Mucosa of rectum (tissue), 2 donors: ENCODE data around the gene AFG1L.
A peak's percentile ranks its signal among the peaks of the same experiment; 100 is the strongest.
"Not testable (repeated sequence)": the region's sequence is repeated elsewhere in the genome, so short reads cannot be mapped to it uniquely, and the experiment has no call there.

Source experiments
- H3K27ac ChIP-seq, 2 donors: one replicate each; pipeline ENCODE4 v1.7.0; 2013; ENCODE audit warnings: inconsistent platforms in 2 of 2, low read depth in 2 of 2, low read length in 2 of 2
- H3K27me3 ChIP-seq, 2 donors: one replicate each; pipeline ENCODE4 v1.7.0; 2013; ENCODE audit warnings: low read length in 2 of 2; ENCODE audit not compliant: control insufficient read depth in 2 of 2, insufficient read depth in 2 of 2
- H3K36me3 ChIP-seq, 2 donors: one replicate each; pipeline ENCODE4 v1.7.0; 2013; ENCODE audit warnings: low read length in 2 of 2; ENCODE audit not compliant: control insufficient read depth in 2 of 2, insufficient read depth in 2 of 2
- H3K4me1 ChIP-seq, 2 donors: one replicate each; pipeline ENCODE4 v1.7.0; 2013; ENCODE audit warnings: low read length in 2 of 2, mild to moderate bottlenecking in 1 of 2; ENCODE audit not compliant: control insufficient read depth in 2 of 2, insufficient read depth in 2 of 2
- H3K4me3 ChIP-seq, 2 donors: one replicate each; pipeline ENCODE4 v1.7.0; 2013; ENCODE audit warnings: low read length in 2 of 2
- H3K9ac ChIP-seq, 2 donors: one replicate each; pipeline ENCODE4 v1.7.0; 2013; ENCODE audit warnings: low read length in 2 of 2, low read depth in 1 of 2, mild to moderate bottlenecking in 1 of 2
- H3K9me3 ChIP-seq, 2 donors: one replicate each; pipeline ENCODE4 v1.7.0; 2013; ENCODE audit warnings: low read length in 2 of 2; ENCODE audit not compliant: control insufficient read depth in 2 of 2
- donor health status: healthy.
- donor health status: Normal muscosa, but diverticular disease.

AFG1L gene

GRCh38 chr6:108559097-108559883 is 264.4 kb downstream of the AFG1L start:
- H3K27ac ChIP-seq: peak overlapping the region; percentile 100
- H3K9ac ChIP-seq: peak overlapping the region; percentile 91 to 98
- H3K27me3 ChIP-seq: no peaks in the 10 kb centered on the region
- H3K9me3 ChIP-seq: no peaks in the 10 kb centered on the region
- peak overlapping the region; percentile 83 to 92 for H3K4me3 ChIP-seq
- no peaks in the 10 kb centered on the region for H3K36me3 ChIP-seq
- peaks cover 23 to 29% of the 10 kb centered on the region in 2 donors for H3K4me1 ChIP-seq

GRCh38 chr6:108559884-108560462 is 265.1 kb downstream of the AFG1L start:
- Histone ChIP-seq H3K27ac (peak overlapping the region; percentile 100), H3K36me3 (no peaks in the 10 kb centered on the region), H3K4me3 (peak overlapping the region; percentile 83 to 92), H3K4me1 (peaks cover 27 to 36% of the 10 kb centered on the region in 2 donors), H3K9me3 (no peaks in the 10 kb centered on the region), H3K27me3 (no peaks in the 10 kb centered on the region), H3K9ac (peak overlapping the region; percentile 91 to 98)

- H3K4me1 ChIP-seq: peaks cover 31 to 43% of the 10 kb centered on the region in 2 donors
- H3K36me3 ChIP-seq: no peaks in the 10 kb centered on the region
- H3K4me3 ChIP-seq: peak within 1 kb of the TSS; percentile 83 to 92
- H3K27ac ChIP-seq: peak within 1 kb of the TSS; percentile 100
- peak within 1 kb of the TSS; percentile 91 to 98 for H3K9ac ChIP-seq
- no peaks in the 10 kb centered on the region for H3K27me3 ChIP-seq
- H3K9me3 ChIP-seq: no peaks in the 10 kb centered on the region
Measured at GRCh38 chr6:108560463-108561308, 265.8 kb downstream of the AFG1L start, which contains the start of gene FOXO3. Gene FOXO3, plus strand, starts transcription at chr6:108560917. Its CDS starts 292 bp downstream, at chr6:108561209.

- Histone ChIP-seq H3K4me1 (peaks cover 35 to 47% of the 10 kb centered on the region in 2 donors), H3K4me3 (peak overlapping the region; percentile 77 to 88), H3K27ac (peak overlapping the region; percentile 100), H3K9ac (peak overlapping the region in 1 of 2 donors; percentile 85)
- not testable (repeated sequence) for H3K9me3 ChIP-seq, H3K27me3 ChIP-seq, H3K36me3 ChIP-seq
Measured at GRCh38 chr6:108561309-108561647, 266.4 kb downstream of the AFG1L start.

GRCh38 chr6:108561742-108562502 is 267.1 kb downstream of the AFG1L start:
- peak overlapping the region; percentile 100 for H3K27ac ChIP-seq
- peaks cover 4% of the 10 kb centered on the region in 2 donors for H3K36me3 ChIP-seq
- H3K9me3 ChIP-seq: no peaks in the 10 kb centered on the region
- H3K4me1 ChIP-seq: peaks cover 38 to 52% of the 10 kb centered on the region in 2 donors
- H3K27me3 ChIP-seq: no peaks in the 10 kb centered on the region
- peak overlapping the region; percentile 74 to 85 for H3K9ac ChIP-seq
- peak overlapping the region; percentile 77 to 88 for H3K4me3 ChIP-seq

GRCh38 chr6:108562503-108562993 is 267.7 kb downstream of the AFG1L start:
- Histone ChIP-seq H3K4me3 (peak overlapping the region; percentile 77 to 88), H3K27ac (peak overlapping the region; percentile 100), H3K36me3 (peaks cover 9 to 10% of the 10 kb centered on the region in 2 donors), H3K27me3 (no peaks in the 10 kb centered on the region), H3K9ac (peak overlapping the region; percentile 74 to 85), H3K4me1 (peaks cover 34 to 49% of the 10 kb centered on the region in 2 donors), H3K9me3 (no peaks in the 10 kb centered on the region)

GRCh38 chr6:108563292-108563691 is 268.4 kb downstream of the AFG1L start:
- Histone ChIP-seq H3K36me3 (peaks cover 10 to 11% of the 10 kb centered on the region in 2 donors), H3K27ac (peak overlapping the region in 1 of 2 donors; percentile 100), H3K4me3 (peak overlapping the region; percentile 77 to 88), H3K4me1 (peaks cover 34 to 49% of the 10 kb centered on the region in 2 donors), H3K27me3 (no peaks in the 10 kb centered on the region), H3K9me3 (no peaks in the 10 kb centered on the region), H3K9ac (peak overlapping the region in 1 of 2 donors; percentile 85)

GRCh38 chr6:108564178-108564577 is 269.3 kb downstream of the AFG1L start:
- Histone ChIP-seq H3K4me3 (peak overlapping the region; percentile 28 to 37), H3K9me3 (no peaks in the 10 kb centered on the region), H3K9ac (peak overlapping the region in 1 of 2 donors; percentile 35), H3K27ac (peak overlapping the region; percentile 17 to 68), H3K36me3 (peaks cover 17 to 20% of the 10 kb centered on the region in 2 donors), H3K4me1 (peaks cover 34 to 49% of the 10 kb centered on the region in 2 donors), H3K27me3 (no peaks in the 10 kb centered on the region)

- Histone ChIP-seq H3K9ac (peak overlapping the region; percentile 15 to 54), H3K36me3 (peaks cover 24 to 26% of the 10 kb centered on the region in 2 donors), H3K9me3 (no peaks in the 10 kb centered on the region), H3K4me1 (peaks cover 34 to 49% of the 10 kb centered on the region in 2 donors), H3K27me3 (no peaks in the 10 kb centered on the region), H3K27ac (peak overlapping the region; percentile 68 to 76), H3K4me3 (peak overlapping the region; percentile 28 to 37)
Measured at GRCh38 chr6:108565091-108565766, 270.4 kb downstream of the AFG1L start.
